ENCODE measurements around the gene SLC38A11.

Gene SLC38A11

GRCh38 chr2:164846276-164846675 is 109.0 kb downstream of the SLC38A11 start:
- DNase-seq (ENCODE audit: low read depth in 2 of 2, low spot score in 1 of 2): no peak

All from stimulated activated CD8-positive, alpha-beta memory T cell treated with anti-CD3 and anti-CD28 coated beads, Interleukin-4, amount 100 ng/mL, for 1 hour (primary cell).